ENCODE results near the gene PTCH1. TPM values are rescaled to one million over a fixed set of nuclear protein-coding genes. Genes with fewer than 3 reads are reported as not detected.

The PTCH1 gene
- total and polyA plus RNA-seq, 10 of the 15 experiments (the other 5 are each of a cell fraction or from before 2014, with no cell fraction given) = 0.16 to 6.1 (median 2.6) TPM

GRCh38 chr9:95507464-95508241 lies 9.1 kb downstream of the PTCH1 start (continued):
- TF ChIP-seq NKRF (conservative IDR thresholded peaks at IDR 0.05) (peak; percentile 41; the same call in 1 of the 2 replicates), MXI1 (IDR thresholded peaks at IDR 0.05; ENCODE audit: low read depth, low read length) (no peak), ATF7 (IDR thresholded peaks at IDR 0.05; ENCODE audit: low read depth) (no peak; the same call in 1 of the 2 replicates), STAT3 (IDR thresholded peaks at IDR 0.05; ENCODE audit: low read depth, low read length) (no peak), E2F8 (IDR thresholded peaks at IDR 0.05; ENCODE audit: low read depth, partially characterized antibody) (no peak), ZNF687 (IDR thresholded peaks at IDR 0.05) (no peak), TAF1 (IDR thresholded peaks at IDR 0.05; ENCODE audit: borderline replicate concordance, low read depth, low read length) (no peak), MYB (IDR thresholded peaks at IDR 0.05; ENCODE audit: borderline replicate concordance, low read depth, low read length) (no peak), KDM1A (IDR thresholded peaks at IDR 0.05; ENCODE audit: borderline replicate concordance) (no peak), POU2F2 (IDR thresholded peaks at IDR 0.05; ENCODE audit: borderline replicate concordance, low read depth, low read length) (no peak), ZNF24 (IDR thresholded peaks at IDR 0.05) (no peak), JUNB (IDR thresholded peaks at IDR 0.05) (no peak), POLR2A (IDR thresholded peaks at IDR 0.05; ENCODE audit: low read depth, low read length) (no peak; the same call in 1 of the 2 replicates), ESRRA (IDR thresholded peaks at IDR 0.05; ENCODE audit: low read length) (no peak), CHD4 (IDR thresholded peaks at IDR 0.05) (no peak), RELB (IDR thresholded peaks at IDR 0.05; ENCODE audit: low read depth) (peak; percentile 92)

Measured in GM12878 (cell line).